GM08714 (cell line): ENCODE results near the gene BLTP3B.
A peak's percentile ranks its signal among the peaks of the same experiment; 100 is the strongest.
"Not testable (repeated sequence)": the region's sequence is repeated elsewhere in the genome, so short reads cannot be mapped to it uniquely, and the experiment has no call there.

Experiments used
- H3K4me3 ChIP-seq: fragments of 200-500 bp; sonication (Bioruptor generic); 2 replicates; pipeline ENCODE4 v1.5.1; 2014; ENCODE audit warnings: mild to moderate bottlenecking, low read length, inconsistent platforms
- ZNF274 ChIP-seq: IDR thresholded peaks from 2 replicates; pipeline ENCODE4 v1.6.1; 2012; ENCODE audit warnings: mild to moderate bottlenecking, low read depth, low read length

The BLTP3B gene

DNA sequence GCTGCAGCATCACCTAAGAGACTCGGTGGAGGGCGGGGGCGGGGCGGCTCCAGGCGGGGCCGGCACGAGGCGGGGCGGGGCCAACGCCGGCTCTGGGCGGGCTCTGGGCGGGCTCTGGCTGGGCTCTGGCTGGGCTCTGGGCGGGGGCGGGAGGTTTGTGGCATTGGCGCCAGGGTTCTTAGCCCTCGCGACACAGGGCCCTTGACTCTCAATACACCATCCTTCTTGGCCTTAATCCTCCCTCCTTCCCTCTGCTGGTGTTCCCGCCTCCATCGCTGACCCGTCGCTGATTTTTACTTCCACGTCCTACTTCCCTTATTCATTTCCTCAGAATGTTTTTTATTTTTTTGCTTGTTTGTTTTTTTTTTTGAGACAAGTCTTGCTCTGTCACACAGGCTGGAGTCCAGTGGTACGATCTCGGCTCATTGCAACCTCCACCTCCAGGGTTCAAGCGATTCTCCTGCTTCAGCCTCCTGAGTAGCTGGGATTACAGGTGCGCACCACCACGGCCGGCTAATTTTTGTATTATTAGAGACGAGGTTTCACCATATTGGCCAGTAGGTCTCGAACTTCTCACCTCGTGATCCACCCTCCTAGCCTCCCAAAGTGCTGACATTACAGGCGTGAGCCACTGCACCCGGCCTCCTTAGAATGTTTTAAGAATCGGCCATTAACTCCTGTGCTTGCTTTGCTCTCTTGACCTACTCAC is at the start of gene BLTP3B:
Gene BLTP3B, minus strand, starts transcription at position 24 of the 709 bp plus-strand sequence. CDS start 239 bp downstream, outside the sequence.
- no peak for TF ChIP-seq ZNF274
- H3K4me3 ChIP-seq = peak within 1 kb of the TSS; percentile 97

DNA sequence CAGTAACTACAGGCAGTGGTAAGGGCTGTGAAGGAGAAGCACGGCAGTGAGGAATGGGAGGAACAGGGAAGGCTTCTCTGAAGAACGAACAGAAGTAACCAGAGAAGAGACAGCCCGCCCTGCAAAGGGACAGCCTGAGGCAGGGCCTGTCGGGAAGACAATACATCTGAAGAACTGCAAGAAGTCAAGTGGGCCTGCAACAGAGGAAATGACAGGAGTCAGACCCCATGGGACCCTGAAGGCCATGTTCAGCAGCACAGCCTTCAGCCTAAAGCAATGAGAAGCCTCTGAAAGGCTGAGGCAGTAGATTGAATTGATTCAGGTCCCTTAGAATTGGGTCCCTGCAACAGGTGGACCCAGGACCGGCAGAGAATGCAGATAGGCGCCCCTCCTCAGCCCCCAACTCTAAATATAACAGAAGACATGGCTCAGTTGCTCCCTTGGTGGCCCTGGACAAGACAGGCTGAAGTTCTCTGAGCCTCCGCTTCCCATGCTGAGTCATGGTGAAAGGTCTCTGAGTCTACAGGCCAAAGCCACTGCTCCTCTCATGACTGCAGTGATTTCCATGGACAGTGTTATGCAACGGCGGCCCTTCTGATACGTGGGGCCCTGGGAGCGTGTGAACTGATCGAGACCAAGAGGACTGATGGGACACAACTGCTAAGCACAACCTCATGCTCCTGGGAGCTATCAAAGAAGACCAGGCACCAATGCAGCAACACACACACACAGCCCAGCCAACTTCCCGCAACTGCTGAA is 47.1 kb upstream of the BLTP3B start:
- H3K4me3 ChIP-seq = no peak overlapping the region
- TF ChIP-seq ZNF274 = no peak

DNA sequence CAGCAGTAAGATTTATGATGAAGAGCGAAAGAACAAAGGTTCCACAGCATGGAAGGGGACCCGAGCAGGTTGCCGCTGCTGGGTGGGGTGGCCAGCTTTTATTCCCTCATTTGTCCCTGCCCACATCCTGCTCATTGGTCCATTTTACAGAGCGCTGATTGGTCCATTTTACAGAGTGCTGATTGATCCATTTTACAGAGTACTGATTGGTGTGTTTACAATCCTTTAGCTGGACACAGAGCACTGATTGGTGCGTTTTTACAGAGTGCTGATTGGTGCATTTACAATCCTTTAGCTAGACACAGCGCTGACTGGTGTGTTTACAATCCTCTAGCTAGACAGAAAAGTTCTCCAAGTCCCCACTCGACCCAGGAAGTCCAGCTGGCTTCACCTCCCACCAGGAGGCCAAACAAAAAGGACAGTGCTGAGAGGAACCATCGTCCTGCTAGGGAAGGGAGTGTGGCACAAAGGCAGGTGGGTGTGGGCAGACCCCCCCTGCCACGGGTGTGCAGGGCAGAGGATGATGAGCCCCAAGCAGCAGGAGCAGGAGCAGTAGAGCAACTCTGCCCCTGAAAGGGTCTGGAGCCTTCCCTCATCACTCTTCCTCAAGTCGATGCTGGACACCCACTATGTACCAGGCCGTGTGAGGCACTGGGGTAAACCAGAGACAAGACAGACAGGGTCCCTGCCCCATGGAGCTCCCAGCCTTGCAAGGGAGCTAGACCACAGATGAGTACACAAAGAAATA is 46.4 kb upstream of the BLTP3B start:
- not testable (repeated sequence) for H3K4me3 ChIP-seq

- no peak for TF ChIP-seq ZNF274
- H3K4me3 ChIP-seq = no peak overlapping the region
Measured at GRCh38 chr12:100187857-100188519, 45.3 kb upstream of the BLTP3B start.

DNA sequence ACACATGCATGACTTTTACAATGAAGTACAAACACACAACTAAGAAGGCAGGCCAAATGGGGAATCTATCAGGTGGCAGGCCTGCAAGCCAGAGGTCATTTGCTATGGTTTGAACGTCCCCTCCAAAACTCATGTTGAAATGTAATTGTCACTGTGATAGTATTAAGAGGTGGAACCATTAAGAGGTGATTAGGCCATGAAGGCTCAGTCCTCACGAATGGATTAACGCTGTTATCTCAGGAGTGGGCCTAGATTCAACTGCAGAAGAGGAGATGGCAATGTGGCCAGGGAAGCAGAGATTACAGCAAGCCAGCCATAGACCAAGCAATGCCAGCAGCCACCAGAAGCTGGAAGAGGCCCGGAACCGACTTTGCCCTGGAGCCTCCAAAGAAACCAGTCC is 44.4 kb upstream of the BLTP3B start:
- no peak for TF ChIP-seq ZNF274
- no peak overlapping the region for H3K4me3 ChIP-seq

DNA sequence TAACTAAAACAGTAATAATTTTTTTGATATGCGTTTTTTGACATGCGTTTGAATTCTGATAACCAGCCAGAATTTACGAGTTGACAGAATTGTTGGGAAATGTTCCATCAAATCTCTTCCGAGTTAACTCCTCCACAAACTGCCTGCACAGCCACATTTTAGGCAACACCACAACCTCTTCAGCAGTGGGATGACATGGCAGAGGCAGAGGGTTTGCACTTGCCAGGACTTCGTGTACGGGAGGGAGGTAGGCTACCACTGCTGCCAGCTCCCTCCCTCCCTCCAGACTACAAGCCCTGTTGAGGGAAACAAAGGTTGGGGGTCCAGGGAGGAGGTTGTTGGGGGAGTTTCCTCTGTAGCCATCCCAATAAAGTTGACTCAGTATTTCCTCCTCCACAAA is 43.4 kb upstream of the BLTP3B start:
- TF ChIP-seq ZNF274 = no peak
- no peak overlapping the region for H3K4me3 ChIP-seq

- no peak for TF ChIP-seq ZNF274
- no peak overlapping the region for H3K4me3 ChIP-seq
Measured at GRCh38 chr12:100185361-100185894, 42.8 kb upstream of the BLTP3B start.

DNA sequence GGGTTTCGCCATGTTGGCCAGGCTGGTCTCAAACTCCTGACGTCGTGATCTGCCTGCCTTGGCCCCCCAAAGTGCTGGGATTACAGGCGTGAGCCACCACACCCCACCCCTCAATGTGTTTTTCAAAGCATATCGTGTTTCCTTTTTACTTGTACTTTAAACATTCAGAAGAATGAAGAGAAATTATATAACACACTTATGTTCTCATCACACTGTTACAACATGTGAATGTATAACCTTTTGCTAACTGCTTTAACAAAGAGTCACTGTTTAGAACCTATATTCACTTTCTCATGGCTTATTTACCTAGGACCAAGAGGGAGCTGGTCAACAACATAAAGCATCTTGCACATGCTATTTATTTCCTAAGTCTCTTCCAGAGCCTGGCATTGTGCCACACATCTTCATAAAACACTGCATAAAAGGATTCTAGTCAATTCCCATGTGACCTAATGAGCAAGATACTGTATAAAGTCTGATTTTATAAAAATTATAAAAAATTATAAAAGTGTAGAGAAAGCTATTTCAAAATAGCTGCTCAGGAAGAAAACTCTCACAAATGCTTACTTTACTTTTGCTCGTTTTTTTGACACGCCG is 42.0 kb upstream of the BLTP3B start:
- no peak for TF ChIP-seq ZNF274

GRCh38 chr12:100179252-100179651 is 36.6 kb upstream of the BLTP3B start:
- no peak overlapping the region for H3K4me3 ChIP-seq
- TF ChIP-seq ZNF274 = no peak

More for the DNA sequence above, 42.0 kb upstream of the BLTP3B start:
- no peak overlapping the region for H3K4me3 ChIP-seq

GRCh38 chr12:100176493-100176892 is 33.8 kb upstream of the BLTP3B start:
- H3K4me3 ChIP-seq = not testable (repeated sequence)

DNA sequence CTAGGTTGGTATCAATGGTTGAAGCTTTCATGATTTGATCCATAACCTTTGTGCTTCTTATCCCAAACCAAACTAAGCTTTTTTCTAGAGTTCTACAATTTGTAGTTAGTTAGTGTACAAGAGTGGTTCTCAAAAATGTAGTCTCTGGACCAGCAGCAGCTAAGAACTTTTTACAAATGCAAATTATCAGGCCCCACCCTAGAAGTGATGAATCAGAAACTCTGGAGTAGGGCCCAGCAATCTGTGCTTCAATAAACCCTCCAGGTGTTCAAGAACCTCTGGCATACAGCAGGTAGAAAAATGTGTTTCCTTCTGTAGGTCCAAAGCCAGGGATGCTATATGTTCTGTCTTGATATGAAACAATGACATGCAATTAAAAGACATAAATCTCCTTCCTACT is 31.8 kb upstream of the BLTP3B start:
- TF ChIP-seq ZNF274 = no peak
- H3K4me3 ChIP-seq = no peak overlapping the region

DNA sequence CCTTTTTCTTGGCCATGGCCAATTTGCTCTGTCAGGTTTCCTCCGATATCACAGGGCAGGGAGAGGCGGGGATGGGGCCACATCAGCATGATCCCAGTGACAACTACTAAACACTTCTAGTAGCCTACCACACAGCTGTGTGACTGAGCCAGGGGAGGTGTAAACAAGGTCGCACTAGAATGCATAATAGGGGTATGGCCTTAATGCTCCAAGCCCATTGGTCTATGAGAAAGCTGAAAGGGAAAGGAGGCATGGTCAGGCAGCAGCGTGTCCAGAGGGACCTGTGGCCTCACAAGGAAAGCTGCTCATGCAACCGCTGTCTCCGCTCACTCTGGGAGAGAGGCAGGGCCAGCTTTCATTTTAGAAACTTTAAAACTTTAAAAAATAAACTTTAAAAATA is 30.4 kb upstream of the BLTP3B start:
- no peak overlapping the region for H3K4me3 ChIP-seq
- no peak for TF ChIP-seq ZNF274

GRCh38 chr12:100171248-100171647 is 28.6 kb upstream of the BLTP3B start:
- TF ChIP-seq ZNF274 = no peak

More at GRCh38 chr12:100171248-100171647, 28.6 kb upstream of the BLTP3B start:
- H3K4me3 ChIP-seq = no peak overlapping the region
